Stimulated activated CD4-positive, alpha-beta T cell treated with anti-CD3 and anti-CD28 coated beads, Interleukin-12 subunit alpha, Interleukin-12 subunit beta, amount 100 ng/mL, for 4 hours (primary cell): ENCODE results near the gene GLRA2.

Source experiments
- DNase-seq: peaks from one replicate; pipeline ENCODE4 v3.0.0-alpha.2; 2020

GLRA2 gene

GRCh38 chrX:14712096-14712495 lies 182.8 kb downstream of the GLRA2 start:
- DNase-seq, result no peak

- DNase-seq, result no peak
Observed at GRCh38 chrX:14717949-14718348, 188.6 kb downstream of the GLRA2 start.

- no peak for DNase-seq
Observed at GRCh38 chrX:14718403-14718802, 189.1 kb downstream of the GLRA2 start.

- DNase-seq, result no peak
Observed at GRCh38 chrX:14729058-14729457, 199.7 kb downstream of the GLRA2 start.

GRCh38 chrX:14738643-14739042 lies 209.3 kb downstream of the GLRA2 start:
- no peak for DNase-seq

GRCh38 chrX:14753441-14753840 lies 224.1 kb downstream of the GLRA2 start:
- DNase-seq, result no peak

GRCh38 chrX:14758029-14758491 lies 228.7 kb downstream of the GLRA2 start:
- DNase-seq, result no peak

GRCh38 chrX:14775416-14775815 lies 246.1 kb downstream of the GLRA2 start:
- no peak for DNase-seq

- DNase-seq, result no peak
Observed at GRCh38 chrX:14776901-14777300, 247.6 kb downstream of the GLRA2 start.

GRCh38 chrX:14777525-14777924 lies 248.2 kb downstream of the GLRA2 start:
- DNase-seq, result no peak

GRCh38 chrX:14779580-14779979 lies 250.2 kb downstream of the GLRA2 start:
- no peak for DNase-seq
